K562 (cell line): ENCODE measurements around the gene GGNBP2. TPM values are rescaled to one million over a fixed set of nuclear protein-coding genes. Genes with fewer than 3 reads are reported as not detected.

ENCODE experiments used
- ATAC-seq: fragments of 200-7000 bp; cut with Tn5 transposase; 3 replicates; pipeline ENCODE4 v1.9.1; 2020; ENCODE audit warnings: moderate library complexity
- BruUV-seq: library from RNA; stranded (reverse); fragments of 400-500 nt; replicated peaks from 2 replicates; lab custom pipeline; 2021; lab: Mats Ljungman, UMichigan
- CTCF ChIA-PET: fragments of 300-600 bp; formaldehyde crosslinking; extraction: SDS; loops from one replicate; lab custom pipeline; 2021; ENCODE audit warnings: low intra/inter-chr PET ratio; lab: Yijun Ruan, JAX
- POLR2A ChIA-PET: fragments of 300-600, 350-650 bp; sonication (Branson Sonifier 250); formaldehyde crosslinking; extraction: SDS; loops from one replicate; lab custom pipeline; 2021; ENCODE audit warnings: antibody characterized with exemption, inconsistent platforms; lab: Yijun Ruan, JAX
- DNase-seq, 4 experiments: peaks; one replicate each; pipeline versions ENCODE4 v3.0.0 to v3.0.0-alpha.2; 2011 to 2018; ENCODE audit warnings: low spot score in 3 of 4, mixed read lengths in 3 of 4; ENCODE audit errors: extremely low read depth in 1 of 4
- FAIRE-seq: peaks from 2 replicates; lab custom pipeline; 2011; peaks lifted over from hg19 to GRCh38; lab: Jason Lieb, UNC
- H2AFZ ChIP-seq: 2 replicates; pipeline ENCODE4 v1.6.0; 2011; ENCODE audit warnings: low read depth, low read length, control low read depth, inconsistent platforms
- H3K27ac ChIP-seq: fragments of 200-600 bp; 3 replicates; pipeline ENCODE4 v1.8.0; 2011; ENCODE audit warnings: low read depth, mild to moderate bottlenecking, control low read depth, inconsistent platforms, low read length, moderate library complexity, mixed read lengths; ENCODE audit errors: extremely low read depth
- H3K27me3 ChIP-seq, 2 experiments: fragments of 300-600 bp in 1 of 2; 2 replicates in 1 of 2; 3 replicates in 1 of 2; pipeline versions ENCODE4 v1.6.0 to v1.8.0; 2011; ENCODE audit warnings: inconsistent platforms in 2 of 2, low read length in 2 of 2, mild to moderate bottlenecking in 1 of 2, mixed read lengths in 1 of 2, moderate library complexity in 1 of 2; ENCODE audit not compliant: control insufficient read depth in 2 of 2, insufficient read depth in 2 of 2
- H3K36me3 ChIP-seq: fragments of 300-600 bp; 3 replicates; pipeline ENCODE4 v1.8.0; 2011; ENCODE audit warnings: mild to moderate bottlenecking, low read length, inconsistent platforms; ENCODE audit not compliant: control insufficient read depth, insufficient read depth
- H3K4me1 ChIP-seq, 2 experiments: fragments of 200-600 bp in 1 of 2; replicated peaks in 1 of 2; 2 replicates in 1 of 2; 3 replicates in 1 of 2; pipeline versions ENCODE4 v1.5.1 to v1.8.0; 2011; ENCODE audit warnings: inconsistent platforms in 2 of 2, low read length in 2 of 2, mild to moderate bottlenecking in 1 of 2, mixed read lengths in 1 of 2, moderate library complexity in 1 of 2; ENCODE audit not compliant: control insufficient read depth in 2 of 2, insufficient read depth in 2 of 2
- H3K4me2 ChIP-seq: 2 replicates; pipeline ENCODE4 v1.6.1; 2011; ENCODE audit warnings: low read length, control low read depth, inconsistent platforms, mixed read lengths; ENCODE audit not compliant: insufficient read depth
- H3K4me3 ChIP-seq: fragments of 200-600 bp; sonication (generic), shearing (Covaris generic); 2 replicates; pipeline ENCODE4 v1.5.1; 2016; ENCODE audit warnings: control low read depth, inconsistent platforms
- H3K79me2 ChIP-seq: fragments of 200-600 bp; 3 replicates; pipeline ENCODE4 v1.8.0; 2011; ENCODE audit warnings: low read length, inconsistent platforms; ENCODE audit not compliant: control insufficient read depth, insufficient read depth
- H3K9ac ChIP-seq, 2 experiments: 2 replicates each; pipeline versions ENCODE4 v1.6.0 to v1.6.1; 2011; ENCODE audit warnings: low read depth in 2 of 2, low read length in 2 of 2, control low read depth in 1 of 2, inconsistent platforms in 1 of 2, mild to moderate bottlenecking in 1 of 2, mixed read lengths in 1 of 2; ENCODE audit not compliant: insufficient read depth in 1 of 2
- H3K9me1 ChIP-seq: one replicate; pipeline ENCODE4 v1.6.0; 2011; ENCODE audit warnings: inconsistent platforms, mild to moderate bottlenecking, low read length, moderate library complexity; ENCODE audit not compliant: control insufficient read depth, insufficient read depth
- H3K9me3 ChIP-seq: replicated peaks from 2 replicates; pipeline ENCODE4 v1.5.1; 2011; ENCODE audit warnings: low read depth, low read length, inconsistent platforms; ENCODE audit not compliant: control insufficient read depth, insufficient read depth
- H4K20me1 ChIP-seq: replicated peaks from 2 replicates; pipeline ENCODE4 v1.6.1; 2011; ENCODE audit warnings: low read length, inconsistent platforms, mixed read lengths; ENCODE audit not compliant: control insufficient read depth, insufficient read depth
- DNMT1 ChIP-seq: fragments of 450-650 bp; IDR thresholded peaks from 2 replicates; pipeline ENCODE4 v1.6.1; 2016; ENCODE audit warnings: antibody characterized with exemption, mild to moderate bottlenecking
- ELF2 ChIP-seq: fragments of 250-450 bp; sonication (Bioruptor Pico); IDR thresholded peaks from 2 replicates; pipeline ENCODE4 v1.5.0; 2021; ENCODE audit warnings: mild to moderate bottlenecking
- KLF10 ChIP-seq: fragments of 250-450 bp; sonication (Bioruptor Pico); IDR thresholded peaks from 2 replicates; pipeline ENCODE4 v1.6.1; 2021; ENCODE audit warnings: matching md5 sums
- MTA1 ChIP-seq: fragments of 450-650 bp; IDR thresholded peaks from 2 replicates; pipeline ENCODE4 v1.6.1; 2017; ENCODE audit warnings: borderline replicate concordance
- NCOA2 ChIP-seq, 2 experiments: fragments of 450-650 bp; IDR thresholded peaks; 2 replicates each; pipeline ENCODE4 v1.6.1; 2018; ENCODE audit warnings: mild to moderate bottlenecking in 2 of 2, moderate library complexity in 1 of 2; ENCODE audit not compliant: partially characterized antibody in 2 of 2
- PCBP2 ChIP-seq: fragments of 200-400 bp; formaldehyde crosslinking; IDR thresholded peaks from 2 replicates; pipeline ENCODE4 v1.6.1; 2018; ENCODE audit warnings: low read length, low read depth, mild to moderate bottlenecking, moderate library complexity; ENCODE audit not compliant: poor library complexity, severe bottlenecking
- PHF20 ChIP-seq: fragments of 450-650 bp; IDR thresholded peaks from 2 replicates; pipeline ENCODE4 v1.6.1; 2018; ENCODE audit not compliant: partially characterized antibody
- TFE3 ChIP-seq: fragments of 450-650 bp; formaldehyde crosslinking; IDR thresholded peaks from 2 replicates; pipeline ENCODE4 v1.4.0; 2020; ENCODE audit warnings: mild to moderate bottlenecking, mixed read lengths
- ZNF507 ChIP-seq: conservative IDR thresholded peaks from 2 replicates; pipeline ENCODE4 v1.6.1; 2017; ENCODE audit warnings: missing genetic modification characterization, missing compliant biosample characterization
- WGBS: fragments of 100-300 bp; shearing (Covaris generic); methylation state at CpG from one replicate; pipeline ENCODE4 v1.1.6; 2016; ENCODE audit warnings: low coverage, mixed read lengths; ENCODE audit not compliant: insufficient coverage; ENCODE audit errors: missing lambda C conversion rate; 5-methylcytosine and 5-hydroxymethylcytosine counted together
- in situ Hi-C: fragments of 300-500 bp; cut with MboI; formaldehyde crosslinking; loops from 4 replicates; pipeline ENCODE4 v1.15.0; 2018; ENCODE audit warnings: inconsistent platforms, mixed read lengths
- intact Hi-C: fragments of 100-400 bp; cut with micrococcal nuclease; formaldehyde crosslinking; loops from 2 replicates; pipeline ENCODE4 v1.14.2; 2022
- polyA plus RNA-seq, 8 experiments: library from polyadenylated mRNA; depleted of rRNA in 4 of 8; stranded (reverse) in 5 of 8; unstranded in 3 of 8; fragments of >200 nt; fragmentation: Nextera tagmentation in 2 of 8; fragmentation: Illumina TruSeq in 1 of 8; extraction: Ambion mirVana in 2 of 8; extraction: Trizol in 1 of 8; gene quantifications; 2 replicates each; pipeline versions ENCODE4 v1.2.1 to v1.2.3, GENCODE V29; 2011 to 2014; ENCODE audit warnings: inconsistent platforms in 1 of 8, missing spikeins in 1 of 8
- total RNA-seq, 7 experiments: library from RNA; depleted of rRNA in 6 of 7; stranded (reverse); fragments of >200 nt in 6 of 7; fragmentation: Illumina TruSeq in 2 of 7; extraction: Trizol in 2 of 7; gene quantifications; 2 replicates each; pipeline versions ENCODE4 v1.2.1 to v1.2.3, GENCODE V29; 2011 to 2021; ENCODE audit warnings: low replicate concordance in 1 of 7

GGNBP2 gene
- total and polyA plus RNA-seq, 9 of the 15 experiments (the other 6 are each of a cell fraction or from before 2014, with no cell fraction given): 35.7 to 96.6 (median 64.1) TPM

GRCh38 chr17:36500745-36501225, 43.9 kb upstream of the GGNBP2 start:
- H3K9ac ChIP-seq: 0 out of 4 replicates have a peak overlapping the region, but pooled peaks of 1 of the 2 experiments have one; percentile 35
- 0 out of 2 replicates have a peak, but pooled peaks cover 4% of the 10 kb centered on the region for H4K20me1 ChIP-seq
- TF ChIP-seq ELF2 (CRISPR knock-in tag) (no peak), DNMT1 (no peak), ZNF507 (tag) (no peak), MTA1 (no peak), PHF20 (no peak), NCOA2 (IDR thresholded peaks at IDR 0.05; ENCODE audit: partially characterized antibody in 2 of 2) (no peak), PCBP2 (no peak), KLF10 (CRISPR knock-in tag) (no peak), TFE3 (CRISPR knock-in tag) (no peak)
- TF ChIP-seq, all 486 proteins: peak for 0
- no peak for ATAC-seq
- peak in 1 of 4 experiments; percentile 11 for DNase-seq
- Histone ChIP-seq H3K9me1 (no peaks in the 10 kb centered on the region), H3K79me2 (no peaks in the 10 kb centered on the region), H3K9me3 (no peaks in the 10 kb centered on the region), H3K27ac (no peak overlapping the region; the same call in 2 of the 3 replicates), H3K4me1 (peaks cover 0 to 3% of the 10 kb centered on the region in 2 experiments; a peak in 2 of 5 replicates), H2AFZ (no peak overlapping the region), H3K36me3 (peaks cover 95% of the 10 kb centered on the region), H3K27me3 (no peaks in the 10 kb centered on the region), H3K4me2 (no peak overlapping the region), H3K4me3 (no peak overlapping the region)
- ChIA-PET CTCF (no interaction called here), POLR2A (interaction anchor here (2.9 kb wide), 1 partner anchor 9 kb away, joined by 18 read pairs; no protein-coding TSS in a partner anchor)
- intact Hi-C loops: no loop called here
- WGBS: 93% methylated on average over 15 of the region's 15 CpGs
- in situ Hi-C loops: no loop called here
- no TSS peak for BruUV-seq
- no peak for FAIRE-seq
